GM11168 (cell line): ENCODE measurements around the gene DMBX1.

Source experiments
- in situ Hi-C: fragments of 300-500 bp; cut with MboI; formaldehyde crosslinking; loops from one replicate; pipeline ENCODE4 v1.12.0; 2022; ENCODE audit warnings: low sequenced_read_pairs; ENCODE audit not compliant: unreplicated experiment

The DMBX1 gene

GRCh38 chr1:46521414-46521813 lies 31.8 kb downstream of the DMBX1 start:
- in situ Hi-C loops: loop anchor here (10.0 kb wide), 1 partner anchor 47 kb away; no protein-coding TSS in a partner anchor

GRCh38 chr1:46522184-46522968 lies 32.7 kb downstream of the DMBX1 start:
- in situ Hi-C loops: loop anchor here (10.0 kb wide), 1 partner anchor 48 kb away; no protein-coding TSS in a partner anchor

- in situ Hi-C loops: loop anchor here (10.0 kb wide), 1 partner anchor 48 kb away; no protein-coding TSS in a partner anchor
Measured at GRCh38 chr1:46522969-46523320, 33.3 kb downstream of the DMBX1 start.

- in situ Hi-C loops: loop anchor here (10.0 kb wide), 1 partner anchor 49 kb away; no protein-coding TSS in a partner anchor
Measured at GRCh38 chr1:46523496-46524353, 34.1 kb downstream of the DMBX1 start.

GRCh38 chr1:46524843-46525242 lies 35.2 kb downstream of the DMBX1 start:
- in situ Hi-C loops: loop anchor here (10.0 kb wide), 1 partner anchor 50 kb away; no protein-coding TSS in a partner anchor

- in situ Hi-C loops: loop anchor here (10.0 kb wide), 1 partner anchor 51 kb away; no protein-coding TSS in a partner anchor
Measured at GRCh38 chr1:46525253-46525983, 35.8 kb downstream of the DMBX1 start.

- in situ Hi-C loops: loop anchor here (10.0 kb wide), 1 partner anchor 51 kb away; no protein-coding TSS in a partner anchor
Measured at GRCh38 chr1:46526013-46526690, 36.5 kb downstream of the DMBX1 start.

GRCh38 chr1:46526691-46527291 lies 37.2 kb downstream of the DMBX1 start:
- in situ Hi-C loops: loop anchor here (10.0 kb wide), 1 partner anchor 52 kb away; no protein-coding TSS in a partner anchor

- in situ Hi-C loops: loop anchor here (10.0 kb wide), 1 partner anchor 53 kb away; no protein-coding TSS in a partner anchor
Measured at GRCh38 chr1:46527474-46528296, 38.0 kb downstream of the DMBX1 start.

- in situ Hi-C loops: loop anchor here (10.0 kb wide), 1 partner anchor 54 kb away; no protein-coding TSS in a partner anchor
Measured at GRCh38 chr1:46528297-46528955, 38.8 kb downstream of the DMBX1 start.

GRCh38 chr1:46529031-46529630 lies 39.5 kb downstream of the DMBX1 start:
- in situ Hi-C loops: loop anchor here (10.0 kb wide), 1 partner anchor 54 kb away; no protein-coding TSS in a partner anchor

- in situ Hi-C loops: no loop called here
Measured at GRCh38 chr1:46530311-46530710, 40.7 kb downstream of the DMBX1 start.

- in situ Hi-C loops: no loop called here
Measured at GRCh38 chr1:46530791-46531409, 41.3 kb downstream of the DMBX1 start.

- in situ Hi-C loops: no loop called here
Measured at GRCh38 chr1:46532095-46532494, 42.5 kb downstream of the DMBX1 start.

GRCh38 chr1:46532498-46533178 lies 43.0 kb downstream of the DMBX1 start:
- in situ Hi-C loops: no loop called here

GRCh38 chr1:46533179-46533864 lies 43.7 kb downstream of the DMBX1 start:
- in situ Hi-C loops: no loop called here
